ENCODE measurements around the gene PHLDA2. TPM values are rescaled to one million over a fixed set of nuclear protein-coding genes. Genes with fewer than 3 reads are reported as not detected.
"Not testable (repeated sequence)": the region's sequence is repeated elsewhere in the genome, so short reads cannot be mapped to it uniquely, and the experiment has no call there.

Gene PHLDA2
- total and polyA plus RNA-seq, 4 experiments from 2014 or later = 0.58 to 1.9 (median 1.1) TPM

- no peak overlapping the region for H3K27ac ChIP-seq (ENCODE audit: low read depth, low read length)
These were observed 12.0 kb upstream of the PHLDA2 start for GRCh38 chr11:2940921-2941821.

GRCh38 chr11:2940147-2940920 lies 11.1 kb upstream of the PHLDA2 start:
- peaks cover 5 to 30% (median 24%) of the 10 kb centered on the region in 8 donors for H3K9me3 Mint-ChIP-seq
- no peaks in the 10 kb centered on the region for H3K27me3 Mint-ChIP-seq
- H3K4me1 Mint-ChIP-seq = peaks cover 9 to 57% (median 25%) of the 10 kb centered on the region in 4 donors
- POLR2A ChIA-PET (ENCODE audit: partially characterized antibody) = interaction anchor here (1.1 to 1.8 kb wide), 3 partner anchors 11 to 49 kb away, joined by 3 to 9 read pairs (median 6); partner anchors contain the start of gene PHLDA2
- no peak overlapping the region for H3K27ac ChIP-seq (ENCODE audit: low read depth, low read length)
- H3K4me1 ChIP-seq (ENCODE audit: insufficient read depth, low read length) = peaks cover 19% of the 10 kb centered on the region
- peaks cover 10% of the 10 kb centered on the region for H3K36me3 ChIP-seq (ENCODE audit: insufficient read depth, low read length)
- H3K4me3 Mint-ChIP-seq = peak overlapping the region in 1 of 8 donors; percentile 20
- H3K36me3 Mint-ChIP-seq = peaks cover 8 to 20% of the 10 kb centered on the region in 2 donors
- intact Hi-C loops (cut with micrococcal nuclease) = no loop called here
- CTCF ChIA-PET (ENCODE audit: partially characterized antibody) = interaction anchor here (3.2 kb wide), 1 partner anchor 10 kb away, joined by 9 read pairs; the partner anchor contains the start of gene PHLDA2
- peak in 4 of 5 donors; percentile 42 to 61 (median 48) for DNase-seq
- H3K27ac Mint-ChIP-seq = peak overlapping the region in 6 of 7 donors; percentile 70 to 97 (median 84)
- H3K27me3 ChIP-seq (ENCODE audit: insufficient read depth, low read length) = no peaks in the 10 kb centered on the region
- peaks cover 0 to 6% of the 10 kb centered on the region in 2 donors for H3K9me3 ChIP-seq (ENCODE audit: control insufficient read depth in 1 of 2, low read length in 2 of 2)
- no peak overlapping the region for H3K4me3 ChIP-seq (ENCODE audit: low read length in 2 of 2)

More at GRCh38 chr11:2940921-2941821, 12.0 kb upstream of the PHLDA2 start:
- H3K9me3 ChIP-seq (ENCODE audit: control insufficient read depth in 1 of 2, low read length in 2 of 2) = peaks cover 0 to 6% of the 10 kb centered on the region in 2 donors
- intact Hi-C loops (cut with micrococcal nuclease) = no loop called here
- ChIA-PET POLR2A (ENCODE audit: partially characterized antibody) (interaction anchor here (0.7 to 1.8 kb wide), 5 partner anchors 8 to 80 kb away, joined by 3 to 9 read pairs (median 4); partner anchors contain the start of gene PHLDA2), CTCF (ENCODE audit: partially characterized antibody) (interaction anchor here (0.9 to 3.2 kb wide), 2 partner anchors 11 kb away, joined by 3 to 9 read pairs; partner anchors contain the start of gene PHLDA2)
- peaks cover 17 to 65% (median 33%) of the 10 kb centered on the region in 4 donors for H3K4me1 Mint-ChIP-seq
- no peaks in the 10 kb centered on the region for H3K27me3 Mint-ChIP-seq
- no peaks in the 10 kb centered on the region for H3K27me3 ChIP-seq (ENCODE audit: insufficient read depth, low read length)
- H3K9me3 Mint-ChIP-seq = peaks cover 5 to 30% (median 24%) of the 10 kb centered on the region in 8 donors
- peaks cover 12% of the 10 kb centered on the region for H3K36me3 ChIP-seq (ENCODE audit: insufficient read depth, low read length)
- no peak overlapping the region for H3K4me3 ChIP-seq (ENCODE audit: low read length in 2 of 2)
- H3K36me3 Mint-ChIP-seq = peaks cover 10 to 26% of the 10 kb centered on the region in 2 donors
- H3K27ac Mint-ChIP-seq = peak overlapping the region in 5 of 7 donors; percentile 12 to 89 (median 37)
- H3K4me3 Mint-ChIP-seq = no peak overlapping the region
- DNase-seq = no peak
- peaks cover 27% of the 10 kb centered on the region for H3K4me1 ChIP-seq (ENCODE audit: insufficient read depth, low read length)

DNA sequence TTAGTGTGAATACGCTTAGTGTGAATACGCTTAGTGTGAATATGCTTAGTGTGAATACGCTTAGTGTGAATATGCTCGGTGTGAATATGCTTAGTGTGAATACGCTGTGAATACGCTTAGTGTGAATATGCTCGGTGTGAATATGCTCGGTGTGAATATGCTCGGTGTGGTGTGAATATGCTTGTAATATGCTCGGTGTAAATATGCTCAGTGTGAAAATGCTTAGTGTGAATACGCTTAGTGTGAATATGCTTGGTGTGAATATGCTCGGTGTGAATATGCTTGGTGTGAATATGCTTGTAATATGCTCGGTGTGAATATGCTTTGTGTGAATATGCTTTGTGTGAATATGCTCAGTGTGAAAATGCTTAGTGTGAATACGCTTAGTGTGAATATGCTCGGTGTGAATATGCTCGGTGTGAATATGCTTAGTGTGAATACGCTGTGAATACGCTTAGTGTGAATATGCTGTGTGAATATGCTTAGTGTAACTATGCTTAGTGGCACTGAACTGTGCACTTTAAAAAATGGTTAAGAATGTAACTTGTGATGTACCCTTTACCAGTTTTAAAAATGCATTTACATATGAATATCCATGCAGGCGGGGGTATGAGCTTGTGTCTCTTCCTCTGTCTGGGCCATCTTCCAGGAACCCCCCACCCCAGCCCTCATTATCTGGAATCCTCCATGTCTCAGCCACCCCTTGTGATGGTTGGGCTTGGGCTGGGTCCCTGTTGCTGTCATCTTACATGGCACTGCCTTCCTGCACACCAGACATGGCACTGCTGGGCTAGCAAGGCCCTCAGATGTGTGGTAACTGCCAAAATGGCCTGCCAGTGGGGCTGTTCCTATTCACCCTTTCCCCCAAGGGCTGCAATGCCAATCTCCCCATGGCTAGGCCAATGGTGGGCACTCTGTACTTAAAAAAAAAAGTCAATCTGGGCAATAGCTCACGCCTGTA lies 9.5 kb upstream of the PHLDA2 start:
- H3K27me3 Mint-ChIP-seq; H3K9me3 ChIP-seq (ENCODE audit: control insufficient read depth in 1 of 2, low read length in 2 of 2); DNase-seq; H3K27ac ChIP-seq (ENCODE audit: low read depth, low read length); H3K36me3 Mint-ChIP-seq; H3K36me3 ChIP-seq (ENCODE audit: insufficient read depth, low read length); H3K27me3 ChIP-seq (ENCODE audit: insufficient read depth, low read length); POLR2A ChIA-PET (ENCODE audit: partially characterized antibody); intact Hi-C loops (cut with micrococcal nuclease); H3K4me3 ChIP-seq (ENCODE audit: low read length in 2 of 2): not testable (repeated sequence)
- peaks cover 12% of the 10 kb centered on the region for H3K4me1 ChIP-seq (ENCODE audit: insufficient read depth, low read length)
- Mint-ChIP-seq H3K9me3 (peaks cover 5 to 30% (median 24%) of the 10 kb centered on the region in 8 donors), H3K4me1 (peaks cover 7 to 44% (median 15%) of the 10 kb centered on the region in 4 donors), H3K4me3 (peak overlapping the region in 4 of 8 donors; percentile 9 to 58 (median 38)), H3K27ac (peak overlapping the region in 6 of 7 donors; percentile 24 to 97 (median 81))
- CTCF ChIA-PET (ENCODE audit: partially characterized antibody) = interaction anchor here (1.0 to 3.2 kb wide), 2 partner anchors 9 to 47 kb away, joined by 3 to 9 read pairs; partner anchors contain the start of gene PHLDA2

DNA sequence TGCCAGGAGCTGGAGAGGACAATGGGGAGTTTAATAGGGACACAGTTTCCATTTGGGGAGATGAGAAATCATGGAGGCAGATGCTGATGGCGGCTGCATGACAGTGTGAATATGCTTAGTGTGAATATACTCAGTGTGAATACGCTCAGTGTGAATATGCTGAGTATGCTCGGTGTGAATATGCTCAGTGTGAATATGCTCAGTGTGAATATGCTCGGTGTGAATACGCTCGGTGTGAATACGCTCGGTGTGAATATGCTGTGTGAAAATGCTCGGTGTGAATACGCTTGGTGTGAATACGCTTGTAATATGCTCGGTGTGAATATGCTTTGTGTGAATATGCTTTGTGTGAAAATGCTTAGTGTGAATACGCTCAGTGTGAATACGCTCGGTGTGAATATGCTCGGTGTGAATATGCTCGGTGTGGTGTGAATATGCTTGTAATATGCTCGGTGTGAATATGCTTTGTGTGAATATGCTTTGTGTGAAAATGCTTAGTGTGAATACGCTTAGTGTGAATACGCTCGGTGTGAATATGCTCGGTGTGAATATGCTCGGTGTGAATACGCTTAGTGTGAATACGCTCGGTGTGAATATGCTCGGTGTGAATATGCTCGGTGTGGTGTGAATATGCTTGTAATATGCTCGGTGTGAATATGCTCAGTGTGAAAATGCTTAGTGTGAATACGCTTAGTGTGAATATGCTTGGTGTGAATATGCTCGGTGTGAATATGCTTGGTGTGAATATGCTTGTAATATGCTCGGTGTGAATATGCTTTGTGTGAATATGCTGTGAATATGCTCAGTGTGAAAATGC lies 8.6 kb upstream of the PHLDA2 start:
- H3K9me3 ChIP-seq (ENCODE audit: control insufficient read depth in 1 of 2, low read length in 2 of 2); H3K27me3 Mint-ChIP-seq; H3K27me3 ChIP-seq (ENCODE audit: insufficient read depth, low read length); H3K4me3 ChIP-seq (ENCODE audit: low read length in 2 of 2); DNase-seq; intact Hi-C loops (cut with micrococcal nuclease); H3K36me3 ChIP-seq (ENCODE audit: insufficient read depth, low read length); CTCF ChIA-PET (ENCODE audit: partially characterized antibody); H3K27ac ChIP-seq (ENCODE audit: low read depth, low read length); H3K36me3 Mint-ChIP-seq; POLR2A ChIA-PET (ENCODE audit: partially characterized antibody): not testable (repeated sequence)
- Mint-ChIP-seq H3K27ac (peak overlapping the region in 5 of 7 donors; percentile 89 to 97 (median 95)), H3K4me1 (peaks cover 6 to 46% (median 10%) of the 10 kb centered on the region in 4 donors), H3K4me3 (peak overlapping the region in 4 of 8 donors; percentile 30 to 75 (median 58)), H3K9me3 (peaks cover 5 to 30% (median 24%) of the 10 kb centered on the region in 8 donors)
- peaks cover 19% of the 10 kb centered on the region for H3K4me1 ChIP-seq (ENCODE audit: insufficient read depth, low read length)

GRCh38 chr11:2934611-2935239 lies 5.5 kb upstream of the PHLDA2 start:
- ChIA-PET CTCF (ENCODE audit: partially characterized antibody) (interaction anchor here (1.0 to 2.3 kb wide), 3 partner anchors 9 to 45 kb away, joined by 3 to 9 read pairs (median 5); no protein-coding TSS in a partner anchor), POLR2A (ENCODE audit: partially characterized antibody) (no interaction called here)
- no peak for DNase-seq

More at GRCh38 chr11:2934611-2935239, 5.5 kb upstream of the PHLDA2 start:
- Mint-ChIP-seq H3K4me1 (peaks cover 8 to 50% (median 9%) of the 10 kb centered on the region in 4 donors), H3K27me3 (peaks cover 1 to 2% of the 10 kb centered on the region in 2 donors), H3K36me3 (peaks cover 8 to 9% of the 10 kb centered on the region in 2 donors), H3K4me3 (no peak overlapping the region), H3K9me3 (peaks cover 5 to 28% (median 24%) of the 10 kb centered on the region in 8 donors), H3K27ac (peak overlapping the region in 2 of 7 donors; percentile 48 to 74)
- no peaks in the 10 kb centered on the region for H3K36me3 ChIP-seq (ENCODE audit: insufficient read depth, low read length)
- no peak overlapping the region for H3K27ac ChIP-seq (ENCODE audit: low read depth, low read length)
- H3K9me3 ChIP-seq (ENCODE audit: control insufficient read depth in 1 of 2, low read length in 2 of 2) = peaks cover 0 to 6% of the 10 kb centered on the region in 2 donors
- peaks cover 24% of the 10 kb centered on the region for H3K4me1 ChIP-seq (ENCODE audit: insufficient read depth, low read length)
- no peaks in the 10 kb centered on the region for H3K27me3 ChIP-seq (ENCODE audit: insufficient read depth, low read length)
- intact Hi-C loops (cut with micrococcal nuclease) = no loop called here
- H3K4me3 ChIP-seq (ENCODE audit: low read length in 2 of 2) = no peak overlapping the region
